Spleen (tissue), 7 donors: ENCODE measurements around the gene SEC23IP.

ENCODE experiments used
- CTCF ChIP-seq, 11 experiments: fragments of 200-600 bp in 7 of 11; fragments of 450-650 bp in 4 of 11; sonication (generic) in 4 of 11; IDR thresholded peaks in 8 of 11; conservative IDR thresholded peaks in 3 of 11; 1 replicate in 7 of 11; 2 replicates in 4 of 11; pipeline versions ENCODE4 v1.4.0 to v1.8.0; 2016 to 2021; ENCODE audit warnings: antibody characterized with exemption in 11 of 11, inconsistent platforms in 4 of 11, mild to moderate bottlenecking in 1 of 11
- POLR2A ChIP-seq, 3 donors: fragments of 450-650 bp; IDR thresholded peaks; one replicate each; pipeline ENCODE4 v1.5.1; 2017; ENCODE audit warnings: antibody characterized with exemption in 3 of 3, mild to moderate bottlenecking in 1 of 3
- POLR2AphosphoS5 ChIP-seq, 3 donors: sonication (generic); formaldehyde crosslinking; IDR thresholded peaks; one replicate each; pipeline ENCODE4 v1.5.1; 2017; ENCODE audit warnings: antibody characterized with exemption in 3 of 3
- donor health status: DM: no; HTN: no; CAD: no; lungs with moderate emphysema.
- donor health status: DM: no; HTN: no; CAD: no.
- donor health status: DM: no; HTN: no; CAD: no.

GRCh38 chr10:119865699-119866240 lies 26.8 kb upstream of the SEC23IP start:
- TF ChIP-seq CTCF (IDR thresholded peaks at IDR 0.05 in 8 of 11, conservative IDR thresholded peaks at IDR 0.05 in 3 of 11) = no peak
- no peak for TF ChIP-seq POLR2A (IDR thresholded peaks at IDR 0.05)
- no peak for TF ChIP-seq POLR2AphosphoS5 (IDR thresholded peaks at IDR 0.05)
